Lung (tissue), 12 donors: ENCODE measurements around the gene BABAM2. TPM values are rescaled to one million over a fixed set of nuclear protein-coding genes. Genes with fewer than 3 reads are reported as not detected.

Source experiments
- ATAC-seq: fragments of 200-7000 bp; cut with Tn5 transposase; one replicate; pipeline ENCODE4 v1.9.1; 2020; ENCODE audit warnings: moderate number of reproducible peaks; ENCODE audit not compliant: insufficient read depth, low FRiP score
- DNase-seq, 3 donors: peaks; one replicate each; pipeline ENCODE4 v3.0.0-alpha.2; 2013 to 2017
- H3K27ac ChIP-seq, 2 donors: one replicate each; pipeline ENCODE4 v1.5.1; 2013; ENCODE audit warnings: mild to moderate bottlenecking in 2 of 2, moderate library complexity in 2 of 2, control low read depth in 1 of 2, inconsistent platforms in 1 of 2, low read depth in 1 of 2, low read length in 1 of 2
- H3K27me3 ChIP-seq, 3 donors: one replicate each; pipeline ENCODE4 v1.5.1; 2013; ENCODE audit warnings: low read length in 2 of 3; ENCODE audit not compliant: control insufficient read depth in 3 of 3, insufficient read depth in 3 of 3
- H3K36me3 ChIP-seq, 4 donors: one replicate each; pipeline ENCODE4 v1.5.1; 2013; ENCODE audit warnings: low read length in 4 of 4, mild to moderate bottlenecking in 1 of 4, moderate library complexity in 1 of 4; ENCODE audit not compliant: control insufficient read depth in 4 of 4, insufficient read depth in 4 of 4
- H3K4me1 ChIP-seq, 5 donors: one replicate each; pipeline ENCODE4 v1.5.1; 2013; ENCODE audit warnings: low read length in 5 of 5, mild to moderate bottlenecking in 2 of 5, moderate library complexity in 1 of 5; ENCODE audit not compliant: control insufficient read depth in 5 of 5, insufficient read depth in 5 of 5
- H3K4me3 ChIP-seq: one replicate; pipeline ENCODE4 v1.5.1; 2013; ENCODE audit warnings: mild to moderate bottlenecking, control low read depth, moderate library complexity
- H3K9ac ChIP-seq, 2 donors: one replicate each; pipeline ENCODE4 v1.5.1; 2013; ENCODE audit warnings: low read length in 2 of 2, control low read depth in 1 of 2; ENCODE audit not compliant: insufficient read depth in 1 of 2
- H3K9me3 ChIP-seq, 4 donors: one replicate each; pipeline ENCODE4 v1.5.1; 2013; ENCODE audit warnings: low read length in 3 of 4, mild to moderate bottlenecking in 1 of 4, moderate library complexity in 1 of 4; ENCODE audit not compliant: control insufficient read depth in 4 of 4, insufficient read depth in 3 of 4
- WGBS, 2 donors: extraction: QIAGEN DNeasy Blood & Tissue Kit; methylation state at CpG; one replicate each; pipeline ENCODE4 v1.1.7; 2013; 5-methylcytosine and 5-hydroxymethylcytosine counted together
- polyA plus RNA-seq, 2 donors: library from polyadenylated mRNA; stranded (reverse); fragments of 200-250 nt; gene quantifications; one replicate each; pipeline ENCODE4 v1.2.1, GENCODE V29; 2013
- total RNA-seq, 2 donors: library from RNA; depleted of rRNA in 1 of 2; stranded (reverse); fragments of >200 nt in 1 of 2; gene quantifications; one replicate each; pipeline ENCODE4 v1.2.1, GENCODE V29; 2014 to 2021
- TF ChIP-seq, protein P1 (sequence below): IDR thresholded peaks from 2 replicates; pipeline ENCODE4 v1.5.1; 2012; ENCODE audit warnings: mild to moderate bottlenecking; ENCODE audit errors: control extremely low read depth, extremely low read depth
- donor health status: control.
- donor health status: control.
- donor health status: Bipolar disorder and iron deficiency.
- donor health status: healthy.
- donor health status: DM: yes; HTN: yes; CAD: no.

Gene BABAM2
- total and polyA plus RNA-seq, 4 donors, result 19.0 to 43.3 (median 33.7) TPM

DNA sequence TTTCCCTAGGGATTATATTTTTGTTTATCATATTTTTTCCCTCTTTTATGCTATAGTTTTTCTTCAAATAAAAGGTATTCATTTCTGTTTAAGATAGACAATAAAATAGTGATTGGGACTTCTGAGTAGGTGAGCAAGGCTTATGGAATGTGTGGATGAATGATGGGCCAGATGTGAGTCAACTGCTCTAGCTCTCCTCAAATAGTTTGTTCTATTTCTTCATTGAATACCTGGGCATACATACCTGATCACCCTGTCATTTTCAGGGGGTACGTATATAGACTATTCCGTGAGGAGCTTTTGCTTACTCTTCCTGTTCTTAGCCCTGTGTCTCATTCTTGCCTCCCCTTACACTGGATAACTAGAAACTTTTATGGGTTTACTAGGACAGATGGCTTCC, 41.9 kb downstream of the BABAM2 start:
- Histone ChIP-seq H3K9me3 (no peaks in the 10 kb centered on the region), H3K4me1 (peaks cover 0 to 8% (median 0%) of the 10 kb centered on the region in 5 donors), H3K36me3 (peaks cover 0 to 8% (median under 1%) of the 10 kb centered on the region in 4 donors), H3K9ac (no peak overlapping the region), H3K4me3 (no peak overlapping the region), H3K27ac (no peak overlapping the region), H3K27me3 (no peaks in the 10 kb centered on the region)
- 95 to 98% methylated on average over 2 of the region's 2 CpGs for WGBS, 2 donors
- peak; percentile 19 for ATAC-seq
- TF ChIP-seq, protein P1, sequence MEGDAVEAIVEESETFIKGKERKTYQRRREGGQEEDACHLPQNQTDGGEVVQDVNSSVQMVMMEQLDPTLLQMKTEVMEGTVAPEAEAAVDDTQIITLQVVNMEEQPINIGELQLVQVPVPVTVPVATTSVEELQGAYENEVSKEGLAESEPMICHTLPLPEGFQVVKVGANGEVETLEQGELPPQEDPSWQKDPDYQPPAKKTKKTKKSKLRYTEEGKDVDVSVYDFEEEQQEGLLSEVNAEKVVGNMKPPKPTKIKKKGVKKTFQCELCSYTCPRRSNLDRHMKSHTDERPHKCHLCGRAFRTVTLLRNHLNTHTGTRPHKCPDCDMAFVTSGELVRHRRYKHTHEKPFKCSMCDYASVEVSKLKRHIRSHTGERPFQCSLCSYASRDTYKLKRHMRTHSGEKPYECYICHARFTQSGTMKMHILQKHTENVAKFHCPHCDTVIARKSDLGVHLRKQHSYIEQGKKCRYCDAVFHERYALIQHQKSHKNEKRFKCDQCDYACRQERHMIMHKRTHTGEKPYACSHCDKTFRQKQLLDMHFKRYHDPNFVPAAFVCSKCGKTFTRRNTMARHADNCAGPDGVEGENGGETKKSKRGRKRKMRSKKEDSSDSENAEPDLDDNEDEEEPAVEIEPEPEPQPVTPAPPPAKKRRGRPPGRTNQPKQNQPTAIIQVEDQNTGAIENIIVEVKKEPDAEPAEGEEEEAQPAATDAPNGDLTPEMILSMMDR, result no peak
- DNase-seq, result no peak

DNA sequence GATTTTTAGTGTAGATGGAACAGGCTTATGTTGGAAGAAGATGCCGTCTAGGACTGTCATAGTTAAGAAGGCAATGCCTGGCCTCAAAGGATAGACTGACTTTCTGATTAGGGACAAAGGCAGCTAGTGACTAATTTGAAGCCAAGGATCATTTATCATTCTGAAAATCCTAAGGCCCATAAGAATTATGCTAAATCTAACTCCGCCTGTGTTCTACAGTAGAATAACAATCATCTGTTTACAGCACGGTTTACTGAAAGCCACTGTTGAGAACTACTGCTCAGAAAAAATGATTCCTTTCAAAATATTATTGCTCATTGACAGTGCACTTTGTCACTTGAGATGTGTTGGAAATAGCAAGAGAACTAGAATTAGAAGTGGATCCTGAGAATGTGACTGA, 44.5 kb downstream of the BABAM2 start:
- Histone ChIP-seq H3K4me1 (peaks cover 0 to 8% (median 0%) of the 10 kb centered on the region in 5 donors), H3K36me3 (peaks cover 0 to 6% (median under 1%) of the 10 kb centered on the region in 4 donors), H3K27ac (no peak overlapping the region), H3K9ac (no peak overlapping the region), H3K9me3 (no peaks in the 10 kb centered on the region), H3K4me3 (no peak overlapping the region), H3K27me3 (no peaks in the 10 kb centered on the region)
- WGBS, 2 donors, result 95 to 99% methylated on average over 3 of the region's 3 CpGs
- no peak for DNase-seq
- no peak for ATAC-seq
- TF ChIP-seq, protein P1, result no peak

DNA sequence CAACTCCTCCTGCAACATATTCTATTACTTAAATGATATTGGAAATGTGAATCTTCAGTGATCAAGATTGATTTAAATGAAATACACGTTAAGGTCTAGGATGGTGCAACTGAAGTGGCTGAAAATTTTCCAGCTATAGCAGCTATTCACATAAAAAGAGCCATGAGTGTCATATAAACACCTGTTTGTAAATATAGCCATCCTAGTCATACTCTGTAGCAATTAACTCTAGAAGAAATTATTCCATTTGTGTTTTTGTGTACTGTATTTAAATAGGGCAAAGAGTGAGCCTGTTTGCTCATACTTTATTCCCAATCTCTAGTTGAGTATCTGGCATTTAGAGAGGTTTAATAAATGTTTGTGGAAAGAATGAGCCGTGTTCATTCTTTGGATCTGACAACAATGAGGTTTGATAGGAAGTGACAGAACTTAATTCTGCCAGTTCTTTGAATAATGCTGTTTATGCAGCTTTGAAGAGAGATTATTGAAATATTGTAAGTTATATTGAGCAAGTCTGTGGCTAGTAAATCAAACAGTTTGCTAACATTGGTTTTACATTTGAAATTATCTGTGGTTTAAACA, 49.7 kb downstream of the BABAM2 start:
- DNase-seq (no peak), ATAC-seq (no peak)
- Histone ChIP-seq H3K27me3 (no peaks in the 10 kb centered on the region), H3K9ac (no peak overlapping the region), H3K4me3 (no peak overlapping the region), H3K27ac (no peak overlapping the region), H3K4me1 (peaks cover 0 to 5% (median 0%) of the 10 kb centered on the region in 5 donors), H3K36me3 (peaks cover 0 to 4% (median 3%) of the 10 kb centered on the region in 4 donors), H3K9me3 (no peaks in the 10 kb centered on the region)
- WGBS, 2 donors, result 41 to 59% methylated on average over 2 of the region's 2 CpGs
- TF ChIP-seq, protein P1, result no peak

DNA sequence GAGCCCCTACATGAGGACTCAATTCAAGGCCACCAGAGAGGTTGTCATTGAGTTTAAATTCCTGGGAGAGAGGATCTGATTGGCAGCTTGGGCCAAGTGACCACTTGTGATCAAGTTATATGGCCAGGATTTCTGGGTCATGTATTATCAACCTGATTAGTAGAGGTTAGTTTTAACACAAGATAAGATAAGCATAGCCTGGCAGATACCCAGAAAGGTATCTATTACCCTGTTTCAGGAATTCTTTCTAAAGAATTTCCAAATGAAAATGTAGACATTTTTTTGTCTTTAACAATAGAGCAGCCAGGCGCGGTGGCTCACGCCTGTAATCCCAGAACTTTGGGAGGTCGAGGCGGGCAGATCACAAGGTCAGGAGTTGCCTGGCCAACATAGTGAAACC, 50.5 kb downstream of the BABAM2 start:
- Histone ChIP-seq H3K36me3 (peaks cover 0 to 4% (median 3%) of the 10 kb centered on the region in 4 donors), H3K9ac (no peak overlapping the region), H3K27me3 (no peaks in the 10 kb centered on the region), H3K4me3 (no peak overlapping the region), H3K9me3 (no peaks in the 10 kb centered on the region), H3K4me1 (peaks cover 0 to 5% (median 0%) of the 10 kb centered on the region in 5 donors), H3K27ac (no peak overlapping the region)
- ATAC-seq (no peak), DNase-seq (no peak)
- TF ChIP-seq, protein P1, result no peak
- 93 to 96% methylated on average over 5 of the region's 5 CpGs for WGBS, 2 donors
